ENCODE data around the gene SGF29. TPM values are rescaled to one million over a fixed set of nuclear protein-coding genes. Genes with fewer than 3 reads are reported as not detected.

The SGF29 gene
- total and polyA plus RNA-seq, 2 of the 8 experiments (the other 6 are each of a cell fraction or from before 2014, with no cell fraction given), result 3.1 to 22.7 TPM

- H2BK12ac ChIP-seq (ENCODE audit: low read depth, low read length), result no peak overlapping the region
- no peak overlapping the region for H3K18ac ChIP-seq (ENCODE audit: extremely low read depth, low read length)
- ChIA-PET CTCF (ENCODE audit: partially characterized antibody) (interaction anchor here (0.8 to 1.5 kb wide), 4 partner anchors 11 to 62 kb away, joined by 3 to 5 read pairs (median 4); no protein-coding TSS in a partner anchor), POLR2A (ENCODE audit: partially characterized antibody) (interaction anchor here (1.2 to 2.2 kb wide), 7 partner anchors 11 to 63 kb away, joined by 3 to 9 read pairs (median 5); partner anchors contain the start of genes CLN3 and NUPR1)
- no peaks in the 10 kb centered on the region for H3K9me3 ChIP-seq (ENCODE audit: insufficient read depth in 2 of 2, low read depth in 1 of 2, low read length in 1 of 2)
- DNase-seq (ENCODE audit: low read depth in 1 of 2, low spot score in 2 of 2), result no peak
- H3K14ac ChIP-seq (ENCODE audit: insufficient read length), result no peak overlapping the region
- no peak overlapping the region for H3K23ac ChIP-seq (ENCODE audit: insufficient read length)
- H3K9ac ChIP-seq (replicated peaks in 1 of 4; ENCODE audit: extremely low read depth in 1 of 4, low read depth in 3 of 4, low read length in 3 of 4), result no peak overlapping the region
- no peak overlapping the region for H3K4ac ChIP-seq (replicated peaks; ENCODE audit: insufficient read length, low read depth, low read length)
- no peak overlapping the region for H4K5ac ChIP-seq (ENCODE audit: insufficient read length, low read depth, low read length)
- no peak for FAIRE-seq
- no peaks in the 10 kb centered on the region; a peak in 1 of 8 replicates for H3K36me3 ChIP-seq (ENCODE audit: control insufficient read depth in 2 of 4, insufficient read depth in 4 of 4, low read length in 3 of 4)
- H3K27ac ChIP-seq (ENCODE audit: low read depth, low read length), result no peak overlapping the region
- H3K4me3 ChIP-seq (ENCODE audit: extremely low read depth in 1 of 4, insufficient read depth in 2 of 4, low read depth in 3 of 4, low read length in 4 of 4), result peak overlapping the region; percentile 21 to 86 (median 47); a peak in 6 of 8 replicates
- WGBS, 2 experiments (ENCODE audit: extremely low coverage in 1 of 2, insufficient coverage in 1 of 2, insufficient read length in 1 of 2, insufficient replicate concordance in 2 of 2, low coverage in 1 of 2, low lambda C conversion rate in 2 of 2, missing lambda C conversion rate in 1 of 2), result 91% methylated on average over 15 of the region's 15 CpGs; no CpG with 5 or more reads in 1 of the 2 experiments
- H2BK120ac ChIP-seq (replicated peaks; ENCODE audit: low read depth, low read length), result no peak overlapping the region
- H2AK5ac ChIP-seq (ENCODE audit: low read depth, low read length), result no peak overlapping the region
- peak overlapping the region; percentile 56 to 67 for H3K4me2 ChIP-seq (ENCODE audit: insufficient read depth in 1 of 2, low read depth in 2 of 2, low read length in 2 of 2)
- no peaks in the 10 kb centered on the region for H3K4me1 ChIP-seq (replicated peaks in 1 of 4; ENCODE audit: control insufficient read depth in 3 of 4, insufficient read depth in 4 of 4, low read length in 3 of 4)
- no peaks in the 10 kb centered on the region; the same call in 1 of the 2 replicates for H3K79me1 ChIP-seq (ENCODE audit: low read depth, low read length)
- peak overlapping the region; percentile 19; the same call in 1 of the 2 replicates for H2BK15ac ChIP-seq (ENCODE audit: low read length)
- no peak overlapping the region for H4K91ac ChIP-seq (replicated peaks; ENCODE audit: insufficient read length, low read length)
- H3K79me2 ChIP-seq (ENCODE audit: control insufficient read depth in 1 of 2, insufficient read depth in 2 of 2, low read length in 2 of 2), result peaks cover 0 to 3% of the 10 kb centered on the region in 2 experiments; a peak in 2 of 4 replicates
- H2BK20ac ChIP-seq (ENCODE audit: low read length), result no peak overlapping the region
- peaks cover 0 to 2% of the 10 kb centered on the region in 2 experiments for H4K20me1 ChIP-seq (replicated peaks in 1 of 2; ENCODE audit: control insufficient read depth in 1 of 2, insufficient read depth in 2 of 2, low read length in 2 of 2)
- no peak overlapping the region for H4K8ac ChIP-seq (ENCODE audit: extremely low read depth, insufficient read depth, low read length)
- H2BK5ac ChIP-seq (ENCODE audit: low read depth, low read length), result no peak overlapping the region
- H3K23me2 ChIP-seq (ENCODE audit: low read depth, low read length), result no peaks in the 10 kb centered on the region; the same call in 1 of the 2 replicates
- H3K56ac ChIP-seq (replicated peaks; ENCODE audit: insufficient read length, low read depth, low read length), result no peak overlapping the region
- H2AFZ ChIP-seq (ENCODE audit: low read length), result no peak overlapping the region
- no peaks in the 10 kb centered on the region for H3K27me3 ChIP-seq (replicated peaks in 1 of 4; ENCODE audit: control insufficient read depth in 3 of 4, extremely low read depth in 1 of 4, insufficient read depth in 3 of 4, low read length in 3 of 4)
- TF ChIP-seq ATF3 (IDR thresholded peaks at IDR 0.05; ENCODE audit: insufficient read depth, low read depth, low read length) (no peak), MAX (IDR thresholded peaks at IDR 0.05) (no peak), USF2 (IDR thresholded peaks at IDR 0.05; ENCODE audit: low read length) (no peak), SRF (IDR thresholded peaks at IDR 0.05; ENCODE audit: low read depth, low read length) (no peak), SUZ12 (IDR thresholded peaks at IDR 0.05; ENCODE audit: low read length) (no peak), SP4 (IDR thresholded peaks at IDR 0.05; ENCODE audit: low read length) (no peak), SP2 (IDR thresholded peaks at IDR 0.05; ENCODE audit: low read length) (no peak), NANOG (IDR thresholded peaks at IDR 0.05; ENCODE audit: insufficient read depth, low read depth, low read length, poor library complexity, severe bottlenecking) (no peak), RXRA (IDR thresholded peaks at IDR 0.05; ENCODE audit: insufficient read depth, low read depth, low read length) (no peak), YY1 (IDR thresholded peaks at IDR 0.05; ENCODE audit: low read depth, low read length) (no peak)
Measured at GRCh38 chr16:28554634-28555423, 1.1 kb downstream of the SGF29 start.

All from H1 (cell line).